Measurements from ENCODE around the gene PHF20.

DNA sequence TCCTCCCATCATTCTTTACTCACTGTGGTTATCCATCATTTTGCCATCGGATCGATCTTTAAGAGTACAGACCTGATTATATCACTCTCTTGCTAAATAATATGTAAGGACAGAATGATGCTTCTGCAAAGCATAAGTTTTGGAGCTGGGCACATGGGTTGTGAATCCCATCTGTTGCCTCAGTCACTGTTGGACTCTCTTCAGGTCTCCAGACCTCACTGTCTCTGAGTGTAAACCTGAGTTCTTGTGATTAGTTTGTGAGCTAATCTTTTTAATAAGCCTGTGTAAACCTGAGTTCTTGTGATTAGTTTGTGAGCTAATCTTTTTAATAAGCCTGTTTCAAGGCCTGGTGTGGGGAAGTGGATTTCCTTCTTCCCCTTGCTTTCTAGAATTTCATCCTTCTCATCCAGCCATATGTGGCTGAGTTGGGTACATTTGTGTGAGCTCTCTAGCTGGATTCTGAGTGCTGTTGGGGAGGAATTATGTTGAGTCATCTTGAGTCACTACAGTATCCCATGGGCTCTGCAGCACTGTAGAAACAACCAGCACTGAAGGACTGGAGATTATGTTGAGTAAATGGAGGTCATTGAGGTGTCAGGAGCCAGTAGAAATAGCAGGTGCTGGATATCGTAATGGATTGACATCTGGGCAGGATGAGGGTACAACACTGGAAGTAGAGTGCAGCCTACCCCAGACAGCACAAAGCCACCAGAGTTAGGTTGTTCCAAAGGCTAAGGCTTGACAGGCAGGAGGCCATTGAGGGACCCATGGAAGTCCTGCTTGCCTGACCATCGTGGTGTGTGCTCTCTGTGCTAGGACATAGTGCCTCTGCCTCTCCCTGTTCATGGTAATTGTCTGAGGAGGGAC is 130.1 kb downstream of the PHF20 start:
- TF ChIP-seq, protein P1, sequence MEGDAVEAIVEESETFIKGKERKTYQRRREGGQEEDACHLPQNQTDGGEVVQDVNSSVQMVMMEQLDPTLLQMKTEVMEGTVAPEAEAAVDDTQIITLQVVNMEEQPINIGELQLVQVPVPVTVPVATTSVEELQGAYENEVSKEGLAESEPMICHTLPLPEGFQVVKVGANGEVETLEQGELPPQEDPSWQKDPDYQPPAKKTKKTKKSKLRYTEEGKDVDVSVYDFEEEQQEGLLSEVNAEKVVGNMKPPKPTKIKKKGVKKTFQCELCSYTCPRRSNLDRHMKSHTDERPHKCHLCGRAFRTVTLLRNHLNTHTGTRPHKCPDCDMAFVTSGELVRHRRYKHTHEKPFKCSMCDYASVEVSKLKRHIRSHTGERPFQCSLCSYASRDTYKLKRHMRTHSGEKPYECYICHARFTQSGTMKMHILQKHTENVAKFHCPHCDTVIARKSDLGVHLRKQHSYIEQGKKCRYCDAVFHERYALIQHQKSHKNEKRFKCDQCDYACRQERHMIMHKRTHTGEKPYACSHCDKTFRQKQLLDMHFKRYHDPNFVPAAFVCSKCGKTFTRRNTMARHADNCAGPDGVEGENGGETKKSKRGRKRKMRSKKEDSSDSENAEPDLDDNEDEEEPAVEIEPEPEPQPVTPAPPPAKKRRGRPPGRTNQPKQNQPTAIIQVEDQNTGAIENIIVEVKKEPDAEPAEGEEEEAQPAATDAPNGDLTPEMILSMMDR (conservative IDR thresholded peaks at IDR 0.05 in 1 of 2, IDR thresholded peaks at IDR 0.05 in 1 of 2; ENCODE audit: extremely low read depth in 1 of 2, insufficient read depth in 1 of 2, low read depth in 1 of 2, low read length in 2 of 2), result no peak
- TF ChIP-seq EZH2 (IDR thresholded peaks at IDR 0.05; ENCODE audit: borderline replicate concordance, low read length), result no peak
